Breast epithelium (tissue), 4 donors: Measurements from ENCODE around the gene KCNQ2. TPM values are rescaled to one million over a fixed set of nuclear protein-coding genes. Genes with fewer than 3 reads are reported as not detected.

Source experiments
- DNase-seq, 2 donors: peaks; one replicate each; pipeline ENCODE4 v3.0.0-alpha.2; 2019; ENCODE audit warnings: low spot score in 2 of 2
- H3K27ac ChIP-seq, 2 donors: fragments of 200-600 bp; sonication (generic) in 1 of 2; one replicate each; pipeline ENCODE4 v1.5.1; 2016 to 2019; ENCODE audit warnings: mild to moderate bottlenecking in 1 of 2
- H3K27me3 ChIP-seq, 2 donors: fragments of 200-600 bp; sonication (generic) in 1 of 2; one replicate each; pipeline versions ENCODE4 v1.5.1 to v1.6.0; 2017 to 2019; ENCODE audit warnings: control low read depth in 1 of 2, mild to moderate bottlenecking in 1 of 2
- H3K36me3 ChIP-seq: fragments of 200-600 bp; one replicate; pipeline ENCODE4 v1.5.1; 2019
- H3K4me1 ChIP-seq, 2 donors: fragments of 200-600 bp; sonication (generic); one replicate each; pipeline ENCODE4 v1.5.1; 2016 to 2019; ENCODE audit warnings: control low read depth in 1 of 2
- H3K4me3 ChIP-seq, 3 donors: fragments of 200-600 bp; sonication (generic); 1 replicate in 2 of 3; 2 replicates in 1 of 3; pipeline ENCODE4 v1.5.1; 2016 to 2019; ENCODE audit warnings: mild to moderate bottlenecking in 3 of 3, moderate library complexity in 2 of 3
- H3K9me3 ChIP-seq, 2 donors: fragments of 200-600 bp; sonication (generic) in 1 of 2; one replicate each; pipeline ENCODE4 v1.5.1; 2016 to 2019; ENCODE audit warnings: control low read depth in 1 of 2
- POLR2A ChIP-seq: fragments of 450-650 bp; IDR thresholded peaks from one replicate; pipeline ENCODE4 v1.6.1; 2016; ENCODE audit warnings: antibody characterized with exemption, mild to moderate bottlenecking, moderate library complexity
- POLR2AphosphoS5 ChIP-seq, 3 donors: sonication (generic); formaldehyde crosslinking; IDR thresholded peaks; one replicate each; pipeline ENCODE4 v1.6.1; 2017; ENCODE audit warnings: antibody characterized with exemption in 3 of 3
- intact Hi-C: fragments of 100-400 bp; cut with DNase I; formaldehyde crosslinking; loops from one replicate; pipeline ENCODE4 v1.15.1; 2023; ENCODE audit warnings: low total_unique reads
- total RNA-seq, 3 donors: library from RNA; depleted of rRNA; stranded (reverse); fragments of >200 nt; gene quantifications; one replicate each; pipeline ENCODE4 v1.1.0, GENCODE V29; 2016
- TF ChIP-seq, protein P1 (sequence below), 3 donors: fragments of 450-650 bp; IDR thresholded peaks; one replicate each; pipeline ENCODE4 v1.5.1; 2016 to 2017; ENCODE audit warnings: antibody characterized with exemption in 3 of 3, mild to moderate bottlenecking in 3 of 3, moderate library complexity in 3 of 3

The KCNQ2 gene
- total RNA-seq, 3 donors from 2014 or later, result not detected

DNA sequence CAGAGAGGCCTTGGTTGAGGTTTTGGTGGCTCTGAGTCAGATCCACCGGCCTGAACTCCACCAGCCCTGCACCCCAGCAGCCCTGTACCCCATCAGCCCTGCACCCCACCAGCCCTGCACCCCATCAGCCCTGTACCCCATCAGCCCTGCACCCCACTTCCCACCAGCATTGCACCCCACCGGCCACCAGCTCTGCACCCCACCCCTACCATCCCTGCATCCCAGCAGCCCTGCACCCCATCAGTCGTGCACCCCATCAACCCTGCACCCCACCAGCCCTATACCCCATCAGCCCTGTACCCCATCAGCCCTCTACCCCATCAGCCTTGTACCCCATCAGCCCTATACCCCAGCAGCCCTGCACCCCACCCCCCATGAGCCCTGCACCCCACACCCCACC lies 97.0 kb downstream of the KCNQ2 start:
- Histone ChIP-seq H3K4me3 (no peak overlapping the region), H3K36me3 (no peaks in the 10 kb centered on the region), H3K4me1 (no peaks in the 10 kb centered on the region), H3K27ac (no peak overlapping the region), H3K27me3 (peaks cover 0 to 95% of the 10 kb centered on the region in 2 donors), H3K9me3 (no peaks in the 10 kb centered on the region)
- no peak for DNase-seq
- intact Hi-C loops, result no loop called here
- TF ChIP-seq, protein P1, sequence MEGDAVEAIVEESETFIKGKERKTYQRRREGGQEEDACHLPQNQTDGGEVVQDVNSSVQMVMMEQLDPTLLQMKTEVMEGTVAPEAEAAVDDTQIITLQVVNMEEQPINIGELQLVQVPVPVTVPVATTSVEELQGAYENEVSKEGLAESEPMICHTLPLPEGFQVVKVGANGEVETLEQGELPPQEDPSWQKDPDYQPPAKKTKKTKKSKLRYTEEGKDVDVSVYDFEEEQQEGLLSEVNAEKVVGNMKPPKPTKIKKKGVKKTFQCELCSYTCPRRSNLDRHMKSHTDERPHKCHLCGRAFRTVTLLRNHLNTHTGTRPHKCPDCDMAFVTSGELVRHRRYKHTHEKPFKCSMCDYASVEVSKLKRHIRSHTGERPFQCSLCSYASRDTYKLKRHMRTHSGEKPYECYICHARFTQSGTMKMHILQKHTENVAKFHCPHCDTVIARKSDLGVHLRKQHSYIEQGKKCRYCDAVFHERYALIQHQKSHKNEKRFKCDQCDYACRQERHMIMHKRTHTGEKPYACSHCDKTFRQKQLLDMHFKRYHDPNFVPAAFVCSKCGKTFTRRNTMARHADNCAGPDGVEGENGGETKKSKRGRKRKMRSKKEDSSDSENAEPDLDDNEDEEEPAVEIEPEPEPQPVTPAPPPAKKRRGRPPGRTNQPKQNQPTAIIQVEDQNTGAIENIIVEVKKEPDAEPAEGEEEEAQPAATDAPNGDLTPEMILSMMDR (IDR thresholded peaks at IDR 0.05), result no peak
- no peak for TF ChIP-seq POLR2AphosphoS5 (IDR thresholded peaks at IDR 0.05)
- no peak for TF ChIP-seq POLR2A

DNA sequence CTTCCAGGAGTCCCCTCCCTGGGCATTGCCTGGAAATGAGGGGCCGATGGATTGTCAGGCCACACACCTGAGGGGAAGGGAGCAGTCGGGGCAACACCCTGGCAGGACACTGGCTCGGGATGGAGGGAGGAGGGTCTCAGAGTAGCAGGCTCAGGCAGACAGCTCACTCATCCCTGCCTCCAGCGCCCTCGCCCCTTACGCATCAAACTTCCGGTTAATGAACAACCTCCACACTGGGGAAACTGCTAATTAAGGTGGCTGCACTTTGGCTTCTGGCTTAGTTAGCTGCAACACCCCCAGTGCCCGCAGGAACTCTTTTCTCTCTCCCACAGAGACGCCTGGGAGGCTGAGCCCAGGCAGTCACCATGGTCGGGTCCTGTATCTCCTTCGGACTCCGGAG lies 98.0 kb downstream of the KCNQ2 start:
- Histone ChIP-seq H3K4me3 (no peak overlapping the region), H3K27ac (no peak overlapping the region), H3K36me3 (no peaks in the 10 kb centered on the region), H3K27me3 (peaks cover 0 to 95% of the 10 kb centered on the region in 2 donors), H3K4me1 (no peaks in the 10 kb centered on the region), H3K9me3 (no peaks in the 10 kb centered on the region)
- TF ChIP-seq, protein P1 (IDR thresholded peaks at IDR 0.05), result no peak
- no peak for TF ChIP-seq POLR2AphosphoS5 (IDR thresholded peaks at IDR 0.05)
- no peak for TF ChIP-seq POLR2A
- DNase-seq, result no peak
- intact Hi-C loops, result no loop called here

DNA sequence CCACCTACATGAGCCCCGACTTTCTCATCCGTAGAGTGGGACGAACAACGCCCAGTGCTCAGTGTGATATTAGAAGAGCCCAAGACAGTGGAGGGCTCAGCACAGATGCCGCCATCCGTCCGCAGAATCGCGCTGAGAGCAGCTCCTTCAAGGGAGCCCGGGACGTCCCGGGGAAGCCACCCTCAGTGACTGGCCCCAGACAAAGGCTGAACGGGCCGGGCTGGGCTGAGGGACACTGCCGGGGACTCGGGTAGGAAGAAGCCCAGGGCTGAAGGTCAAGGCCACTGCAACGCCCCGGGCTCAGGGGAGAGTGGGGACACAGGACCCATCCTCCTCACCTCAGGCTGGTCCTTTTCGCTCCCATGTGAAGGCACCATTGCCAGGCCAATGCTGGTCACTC lies 98.5 kb downstream of the KCNQ2 start:
- DNase-seq, result no peak
- H3K27me3 ChIP-seq, result peaks cover 0 to 90% of the 10 kb centered on the region in 2 donors
- H3K4me1 ChIP-seq, result no peaks in the 10 kb centered on the region
- H3K27ac ChIP-seq, result no peak overlapping the region
- H3K4me3 ChIP-seq, result no peak overlapping the region
- H3K9me3 ChIP-seq, result no peaks in the 10 kb centered on the region
- intact Hi-C loops, result no loop called here
- TF ChIP-seq, protein P1 (IDR thresholded peaks at IDR 0.05), result no peak
- no peaks in the 10 kb centered on the region for H3K36me3 ChIP-seq

DNA sequence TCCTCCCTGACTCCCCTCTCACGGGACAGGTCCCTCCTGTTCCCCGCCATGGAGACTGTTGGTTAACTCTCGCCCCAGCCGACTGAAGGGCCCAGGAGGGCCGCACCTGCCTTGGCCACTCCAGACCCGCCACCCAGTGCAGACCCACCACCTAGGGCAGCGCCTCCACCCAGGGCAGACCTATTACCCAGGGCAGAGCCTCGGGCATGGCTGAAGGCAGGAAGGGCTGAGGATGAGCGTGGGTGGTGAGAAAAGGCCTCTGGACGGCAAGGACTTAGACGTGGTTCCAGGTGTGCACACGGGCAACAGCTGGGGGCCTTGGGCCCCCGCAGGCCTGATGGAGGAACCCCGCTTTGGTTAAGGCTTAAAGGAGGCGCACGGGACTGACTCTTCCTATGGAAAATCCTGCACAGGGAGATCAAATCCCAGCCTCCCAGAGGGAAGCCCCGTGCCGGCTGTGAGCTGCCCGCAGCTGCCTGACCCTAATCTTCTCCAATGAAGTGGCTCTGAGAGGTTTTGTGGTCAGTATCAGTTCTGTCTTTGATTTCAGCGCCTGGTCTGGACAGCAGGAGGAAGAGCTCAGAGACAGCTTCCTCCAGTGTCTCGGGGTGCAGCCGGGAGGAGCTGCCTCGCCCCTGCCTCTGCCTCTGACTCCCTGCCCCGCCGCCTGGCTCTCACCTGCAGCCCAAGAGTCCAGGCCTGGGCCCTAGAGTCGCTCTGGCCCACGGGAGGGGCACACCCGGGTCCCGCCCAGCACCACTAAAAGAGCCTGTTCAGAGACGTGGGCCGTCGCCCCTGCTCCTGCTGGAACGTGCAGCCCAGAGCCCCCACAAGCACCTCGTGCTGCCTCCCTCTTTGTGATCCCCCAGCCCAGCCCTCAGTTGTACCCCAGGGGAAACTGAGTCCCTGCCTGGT lies 99.2 kb downstream of the KCNQ2 start:
- H3K4me1 ChIP-seq, result no peaks in the 10 kb centered on the region
- no peaks in the 10 kb centered on the region for H3K9me3 ChIP-seq
- H3K4me3 ChIP-seq, result no peak overlapping the region
- H3K27ac ChIP-seq, result no peak overlapping the region
- TF ChIP-seq, protein P1 (IDR thresholded peaks at IDR 0.05), result no peak
- intact Hi-C loops, result no loop called here
- peaks cover 0 to 86% of the 10 kb centered on the region in 2 donors for H3K27me3 ChIP-seq
- DNase-seq, result no peak
- H3K36me3 ChIP-seq, result no peaks in the 10 kb centered on the region

DNA sequence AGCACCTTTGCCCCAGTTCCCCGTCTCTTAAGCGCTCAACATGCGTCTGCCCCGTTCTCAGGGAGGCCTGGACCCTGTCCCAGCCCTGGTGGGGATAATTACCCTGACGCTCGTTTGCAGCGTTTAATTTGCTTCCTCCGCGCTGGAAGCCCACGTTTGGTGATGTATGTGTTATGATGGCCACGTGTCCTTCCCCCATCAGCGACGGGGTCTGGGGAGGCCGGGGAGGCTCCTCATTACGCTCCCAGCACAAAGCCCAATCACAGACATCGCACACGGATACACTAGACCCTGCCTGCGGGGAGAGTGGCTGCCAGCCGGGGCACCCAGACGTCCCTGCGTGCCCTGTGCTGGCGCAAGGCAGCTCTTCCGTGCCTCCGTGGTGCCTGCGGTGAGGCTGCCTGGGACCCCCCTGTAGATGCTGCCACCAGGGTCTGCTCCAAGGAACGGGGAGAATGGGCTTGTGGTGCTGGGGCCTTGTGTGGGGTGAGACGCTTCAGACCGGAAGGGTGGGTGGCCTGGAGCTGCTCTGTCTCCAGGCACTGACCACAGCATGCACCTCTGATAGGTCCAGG lies 101.1 kb downstream of the KCNQ2 start:
- TF ChIP-seq, protein P1 (IDR thresholded peaks at IDR 0.05), result no peak
- TF ChIP-seq POLR2A, result no peak
- no peak for TF ChIP-seq POLR2AphosphoS5 (IDR thresholded peaks at IDR 0.05)
- H3K27ac ChIP-seq, result no peak overlapping the region
- no peak for DNase-seq
- no peaks in the 10 kb centered on the region for H3K4me1 ChIP-seq
- intact Hi-C loops, result no loop called here
- peaks cover 0 to 83% of the 10 kb centered on the region in 2 donors for H3K27me3 ChIP-seq
- no peaks in the 10 kb centered on the region for H3K9me3 ChIP-seq
- H3K4me3 ChIP-seq, result no peak overlapping the region
- no peaks in the 10 kb centered on the region for H3K36me3 ChIP-seq
